GM23338 (cell line): Measurements from ENCODE around the gene MAOB. TPM values are rescaled to one million over a fixed set of nuclear protein-coding genes. Genes with fewer than 3 reads are reported as not detected.

Source experiments
- ATAC-seq: fragments of 200-7000 bp; cut with Tn5 transposase; 3 replicates; pipeline ENCODE4 v1.9.1; 2020
- DNase-seq: peaks from one replicate; pipeline ENCODE4 v3.0.0-alpha.2; 2015; ENCODE audit warnings: low spot score
- H2AFZ ChIP-seq: fragments of 200-600 bp; sonication (generic); 2 replicates; pipeline ENCODE4 v1.8.0; 2016; ENCODE audit warnings: antibody characterized with exemption, mild to moderate bottlenecking, moderate library complexity
- H3F3A ChIP-seq: fragments of 200-600 bp; sonication (generic); replicated peaks from 2 replicates; pipeline ENCODE4 v1.8.0; 2017; ENCODE audit warnings: antibody characterized with exemption, mixed run types, low read depth
- H3K27ac ChIP-seq: fragments of 200-600 bp; sonication (generic); 2 replicates; pipeline ENCODE4 v1.6.1; 2016; ENCODE audit warnings: low read depth
- H3K27me3 ChIP-seq: fragments of 200-600 bp; sonication (generic); 2 replicates; pipeline ENCODE4 v1.8.0; 2016; ENCODE audit warnings: mild to moderate bottlenecking, mixed run types, moderate library complexity; ENCODE audit not compliant: insufficient read depth
- H3K36me3 ChIP-seq: fragments of 200-600 bp; sonication (generic); 2 replicates; pipeline ENCODE4 v1.8.0; 2016; ENCODE audit warnings: mild to moderate bottlenecking; ENCODE audit not compliant: insufficient read depth
- H3K4me1 ChIP-seq: fragments of 200-600 bp; sonication (generic); 2 replicates; pipeline ENCODE4 v1.8.0; 2016; ENCODE audit warnings: mild to moderate bottlenecking, moderate library complexity; ENCODE audit not compliant: insufficient read depth
- H3K4me2 ChIP-seq: fragments of 200-600 bp; sonication (generic); 2 replicates; pipeline ENCODE4 v1.7.1; 2017; ENCODE audit warnings: mixed run types
- H3K4me3 ChIP-seq: fragments of 200-600 bp; sonication (generic); 2 replicates; pipeline ENCODE4 v1.6.1; 2016; ENCODE audit warnings: mixed run types
- H3K79me2 ChIP-seq: fragments of 200-600 bp; sonication (generic); replicated peaks from 2 replicates; pipeline ENCODE4 v1.8.0; 2017; ENCODE audit warnings: mild to moderate bottlenecking; ENCODE audit not compliant: insufficient read depth
- H3K9me2 ChIP-seq: fragments of 200-600 bp; sonication (generic); 2 replicates; pipeline ENCODE4 v1.8.0; 2017; ENCODE audit not compliant: insufficient read depth
- H4K20me1 ChIP-seq: fragments of 200-600 bp; sonication (generic); replicated peaks from 2 replicates; pipeline ENCODE4 v1.8.0; 2017; ENCODE audit warnings: mild to moderate bottlenecking; ENCODE audit not compliant: insufficient read depth
- H3K27ac Mint-ChIP-seq: 2 replicates; pipeline ENCODE4 v1.8.0; 2020; ENCODE audit warnings: inconsistent platforms, mild to moderate bottlenecking, moderate library complexity, mixed read lengths
- H3K27me3 Mint-ChIP-seq: 3 replicates; pipeline ENCODE4 v1.8.0; 2022; ENCODE audit warnings: low read depth, mild to moderate bottlenecking, moderate library complexity, mixed read lengths, inconsistent platforms; ENCODE audit not compliant: insufficient read depth, poor library complexity
- H3K36me3 Mint-ChIP-seq: 3 replicates; pipeline ENCODE4 v1.8.0; 2021; ENCODE audit warnings: low read depth, mild to moderate bottlenecking, inconsistent platforms, moderate library complexity, mixed read lengths
- H3K4me1 Mint-ChIP-seq: 3 replicates; pipeline ENCODE4 v1.8.0; 2020; ENCODE audit warnings: mild to moderate bottlenecking, inconsistent platforms, mixed read lengths
- H3K4me3 Mint-ChIP-seq: 3 replicates; pipeline ENCODE4 v1.8.0; 2021; ENCODE audit warnings: moderate library complexity, mild to moderate bottlenecking, inconsistent platforms, mixed read lengths
- H3K9me3 Mint-ChIP-seq: 3 replicates; pipeline ENCODE4 v1.8.0; 2020; ENCODE audit warnings: moderate library complexity, mild to moderate bottlenecking, inconsistent platforms, mixed read lengths
- CREB1 ChIP-seq: fragments of 250-450 bp; sonication (Bioruptor Pico); IDR thresholded peaks from 2 replicates; pipeline ENCODE4 v1.5.0; 2020; ENCODE audit warnings: low read depth, mild to moderate bottlenecking, moderate library complexity
- EZH2 ChIP-seq: fragments of 200-600 bp; sonication (generic); IDR thresholded peaks from one replicate; pipeline ENCODE4 v1.8.0; 2017; ENCODE audit warnings: antibody characterized with exemption, mild to moderate bottlenecking, low read depth; ENCODE audit not compliant: unreplicated experiment
- EZH2phosphoT487 ChIP-seq: fragments of 200-600 bp; sonication (generic); IDR thresholded peaks from one replicate; pipeline ENCODE4 v1.8.1; 2018; ENCODE audit warnings: antibody characterized with exemption; ENCODE audit not compliant: unreplicated experiment
- JUNB ChIP-seq: IDR thresholded peaks from one replicate; pipeline ENCODE4 v1.6.1; 2016; ENCODE audit warnings: antibody characterized with exemption; ENCODE audit not compliant: unreplicated experiment
- NANOG ChIP-seq: IDR thresholded peaks from 2 replicates; pipeline ENCODE4 v1.6.1; 2016; ENCODE audit warnings: antibody characterized with exemption, borderline replicate concordance
- POLR2AphosphoS5 ChIP-seq: IDR thresholded peaks from 2 replicates; pipeline ENCODE4 v1.6.1; 2016; ENCODE audit warnings: antibody characterized with exemption, low read depth
- STAT1 ChIP-seq: IDR thresholded peaks from one replicate; pipeline ENCODE4 v1.6.1; 2016; ENCODE audit warnings: antibody characterized with exemption; ENCODE audit not compliant: unreplicated experiment
- ZNF114 ChIP-seq: fragments of 250-450 bp; sonication (Bioruptor Pico); IDR thresholded peaks from 2 replicates; pipeline ENCODE4 v1.5.0; 2020; ENCODE audit warnings: mild to moderate bottlenecking, moderate library complexity
- ZNF331 ChIP-seq: fragments of 250-450 bp; sonication (Bioruptor Pico); IDR thresholded peaks from 2 replicates; pipeline ENCODE4 v1.5.0; 2020; ENCODE audit warnings: low read depth, mild to moderate bottlenecking, moderate library complexity
- polyA plus RNA-seq: library from polyadenylated mRNA; unstranded; fragments of >200 nt; fragmentation: Nextera tagmentation; extraction: Ambion mirVana; gene quantifications from 2 replicates; pipeline ENCODE4 v1.2.1, GENCODE V29; 2016
- total RNA-seq: library from RNA; depleted of rRNA; stranded (reverse); fragments of >200 nt; shearing (Covaris generic); gene quantifications from 2 replicates; pipeline ENCODE4 v1.2.3, GENCODE V29; 2014
- TF ChIP-seq, protein P1 (sequence below): IDR thresholded peaks from 2 replicates; pipeline ENCODE4 v1.6.1; 2016; ENCODE audit warnings: antibody characterized with exemption
- TF ChIP-seq, protein P2 (sequence below): fragments of 250-450 bp; sonication (Bioruptor Pico); IDR thresholded peaks from 2 replicates; pipeline ENCODE4 v1.5.0; 2020; ENCODE audit warnings: mild to moderate bottlenecking, moderate library complexity
- TF ChIP-seq, protein P3 (sequence below), 2 experiments: fragments of 200-600 bp in 1 of 2; sonication (generic) in 1 of 2; conservative IDR thresholded peaks; 2 replicates each; pipeline versions ENCODE4 v1.5.1 to v1.6.1; 2016 to 2017; ENCODE audit warnings: antibody characterized with exemption in 2 of 2, low read depth in 2 of 2, mild to moderate bottlenecking in 2 of 2, moderate library complexity in 1 of 2
- TF ChIP-seq, protein P4 (sequence below): IDR thresholded peaks from one replicate; pipeline ENCODE4 v1.6.1; 2018; ENCODE audit warnings: antibody characterized with exemption; ENCODE audit not compliant: unreplicated experiment

The MAOB gene
- total and polyA plus RNA-seq, 2 experiments from 2014 or later, result 1.0 to 1.3 TPM

DNA sequence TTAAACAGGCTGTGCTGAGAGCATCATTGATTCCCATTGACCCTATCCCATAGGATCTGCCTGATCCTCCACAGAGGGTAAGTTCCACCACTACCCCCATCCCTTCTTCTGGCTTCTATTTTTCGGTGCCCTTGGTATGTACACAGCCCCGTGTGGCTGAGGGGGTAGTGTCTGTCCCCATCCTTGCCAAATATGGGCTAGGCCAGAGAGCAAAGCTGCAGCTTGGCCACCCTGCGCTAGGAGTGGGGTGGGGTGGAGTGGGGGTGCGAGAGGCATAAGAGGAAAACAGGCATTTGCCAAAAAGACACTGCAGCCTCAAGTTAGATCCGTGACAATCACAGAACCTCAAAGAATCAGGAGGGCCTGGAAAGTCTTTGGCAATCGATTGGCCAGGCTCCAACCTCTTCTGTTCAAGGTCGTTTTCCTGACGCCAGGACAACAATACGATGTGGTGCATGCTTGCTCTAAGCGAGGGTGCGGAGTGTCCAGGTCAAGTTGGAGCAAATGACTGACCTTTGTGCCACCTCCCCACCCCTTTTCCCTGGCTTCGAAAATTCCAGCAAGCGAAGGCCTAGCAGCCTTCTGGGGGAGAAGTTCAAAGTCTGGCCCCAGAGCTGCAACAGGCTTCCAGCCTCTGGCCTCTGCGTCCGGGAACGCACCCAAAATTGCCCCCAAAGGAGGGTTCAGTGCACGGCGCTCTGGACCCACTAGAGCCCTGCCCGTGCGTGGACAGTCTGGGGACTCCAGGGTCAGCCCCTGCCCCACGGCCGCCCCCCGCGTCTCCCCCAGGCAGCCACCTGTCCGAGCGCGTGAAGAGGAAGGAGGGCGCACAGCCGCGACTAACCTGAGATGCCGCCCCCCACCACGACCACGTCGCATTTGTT, 598 bp downstream of the MAOB start:
- H3K36me3 Mint-ChIP-seq, result no peaks in the 10 kb centered on the region
- no peak overlapping the region for H3K27ac Mint-ChIP-seq
- H3K27me3 Mint-ChIP-seq, result peaks cover 8% of the 10 kb centered on the region
- no peak overlapping the region for H3K27ac ChIP-seq
- DNase-seq (no peak), ATAC-seq (peak; percentile 28; the same call in 2 of the 3 replicates)
- TF ChIP-seq ZNF114 (CRISPR knock-in tag), result no peak
- TF ChIP-seq POLR2AphosphoS5, result no peak
- TF ChIP-seq NANOG, result no peak
- no peak for TF ChIP-seq EZH2phosphoT487
- TF ChIP-seq CREB1 (CRISPR knock-in tag), result no peak
- TF ChIP-seq JUNB, result no peak
- TF ChIP-seq ZNF331 (CRISPR knock-in tag), result no peak
- TF ChIP-seq, protein P1, sequence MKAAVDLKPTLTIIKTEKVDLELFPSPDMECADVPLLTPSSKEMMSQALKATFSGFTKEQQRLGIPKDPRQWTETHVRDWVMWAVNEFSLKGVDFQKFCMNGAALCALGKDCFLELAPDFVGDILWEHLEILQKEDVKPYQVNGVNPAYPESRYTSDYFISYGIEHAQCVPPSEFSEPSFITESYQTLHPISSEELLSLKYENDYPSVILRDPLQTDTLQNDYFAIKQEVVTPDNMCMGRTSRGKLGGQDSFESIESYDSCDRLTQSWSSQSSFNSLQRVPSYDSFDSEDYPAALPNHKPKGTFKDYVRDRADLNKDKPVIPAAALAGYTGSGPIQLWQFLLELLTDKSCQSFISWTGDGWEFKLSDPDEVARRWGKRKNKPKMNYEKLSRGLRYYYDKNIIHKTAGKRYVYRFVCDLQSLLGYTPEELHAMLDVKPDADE, result no peak
- TF ChIP-seq, protein P2, sequence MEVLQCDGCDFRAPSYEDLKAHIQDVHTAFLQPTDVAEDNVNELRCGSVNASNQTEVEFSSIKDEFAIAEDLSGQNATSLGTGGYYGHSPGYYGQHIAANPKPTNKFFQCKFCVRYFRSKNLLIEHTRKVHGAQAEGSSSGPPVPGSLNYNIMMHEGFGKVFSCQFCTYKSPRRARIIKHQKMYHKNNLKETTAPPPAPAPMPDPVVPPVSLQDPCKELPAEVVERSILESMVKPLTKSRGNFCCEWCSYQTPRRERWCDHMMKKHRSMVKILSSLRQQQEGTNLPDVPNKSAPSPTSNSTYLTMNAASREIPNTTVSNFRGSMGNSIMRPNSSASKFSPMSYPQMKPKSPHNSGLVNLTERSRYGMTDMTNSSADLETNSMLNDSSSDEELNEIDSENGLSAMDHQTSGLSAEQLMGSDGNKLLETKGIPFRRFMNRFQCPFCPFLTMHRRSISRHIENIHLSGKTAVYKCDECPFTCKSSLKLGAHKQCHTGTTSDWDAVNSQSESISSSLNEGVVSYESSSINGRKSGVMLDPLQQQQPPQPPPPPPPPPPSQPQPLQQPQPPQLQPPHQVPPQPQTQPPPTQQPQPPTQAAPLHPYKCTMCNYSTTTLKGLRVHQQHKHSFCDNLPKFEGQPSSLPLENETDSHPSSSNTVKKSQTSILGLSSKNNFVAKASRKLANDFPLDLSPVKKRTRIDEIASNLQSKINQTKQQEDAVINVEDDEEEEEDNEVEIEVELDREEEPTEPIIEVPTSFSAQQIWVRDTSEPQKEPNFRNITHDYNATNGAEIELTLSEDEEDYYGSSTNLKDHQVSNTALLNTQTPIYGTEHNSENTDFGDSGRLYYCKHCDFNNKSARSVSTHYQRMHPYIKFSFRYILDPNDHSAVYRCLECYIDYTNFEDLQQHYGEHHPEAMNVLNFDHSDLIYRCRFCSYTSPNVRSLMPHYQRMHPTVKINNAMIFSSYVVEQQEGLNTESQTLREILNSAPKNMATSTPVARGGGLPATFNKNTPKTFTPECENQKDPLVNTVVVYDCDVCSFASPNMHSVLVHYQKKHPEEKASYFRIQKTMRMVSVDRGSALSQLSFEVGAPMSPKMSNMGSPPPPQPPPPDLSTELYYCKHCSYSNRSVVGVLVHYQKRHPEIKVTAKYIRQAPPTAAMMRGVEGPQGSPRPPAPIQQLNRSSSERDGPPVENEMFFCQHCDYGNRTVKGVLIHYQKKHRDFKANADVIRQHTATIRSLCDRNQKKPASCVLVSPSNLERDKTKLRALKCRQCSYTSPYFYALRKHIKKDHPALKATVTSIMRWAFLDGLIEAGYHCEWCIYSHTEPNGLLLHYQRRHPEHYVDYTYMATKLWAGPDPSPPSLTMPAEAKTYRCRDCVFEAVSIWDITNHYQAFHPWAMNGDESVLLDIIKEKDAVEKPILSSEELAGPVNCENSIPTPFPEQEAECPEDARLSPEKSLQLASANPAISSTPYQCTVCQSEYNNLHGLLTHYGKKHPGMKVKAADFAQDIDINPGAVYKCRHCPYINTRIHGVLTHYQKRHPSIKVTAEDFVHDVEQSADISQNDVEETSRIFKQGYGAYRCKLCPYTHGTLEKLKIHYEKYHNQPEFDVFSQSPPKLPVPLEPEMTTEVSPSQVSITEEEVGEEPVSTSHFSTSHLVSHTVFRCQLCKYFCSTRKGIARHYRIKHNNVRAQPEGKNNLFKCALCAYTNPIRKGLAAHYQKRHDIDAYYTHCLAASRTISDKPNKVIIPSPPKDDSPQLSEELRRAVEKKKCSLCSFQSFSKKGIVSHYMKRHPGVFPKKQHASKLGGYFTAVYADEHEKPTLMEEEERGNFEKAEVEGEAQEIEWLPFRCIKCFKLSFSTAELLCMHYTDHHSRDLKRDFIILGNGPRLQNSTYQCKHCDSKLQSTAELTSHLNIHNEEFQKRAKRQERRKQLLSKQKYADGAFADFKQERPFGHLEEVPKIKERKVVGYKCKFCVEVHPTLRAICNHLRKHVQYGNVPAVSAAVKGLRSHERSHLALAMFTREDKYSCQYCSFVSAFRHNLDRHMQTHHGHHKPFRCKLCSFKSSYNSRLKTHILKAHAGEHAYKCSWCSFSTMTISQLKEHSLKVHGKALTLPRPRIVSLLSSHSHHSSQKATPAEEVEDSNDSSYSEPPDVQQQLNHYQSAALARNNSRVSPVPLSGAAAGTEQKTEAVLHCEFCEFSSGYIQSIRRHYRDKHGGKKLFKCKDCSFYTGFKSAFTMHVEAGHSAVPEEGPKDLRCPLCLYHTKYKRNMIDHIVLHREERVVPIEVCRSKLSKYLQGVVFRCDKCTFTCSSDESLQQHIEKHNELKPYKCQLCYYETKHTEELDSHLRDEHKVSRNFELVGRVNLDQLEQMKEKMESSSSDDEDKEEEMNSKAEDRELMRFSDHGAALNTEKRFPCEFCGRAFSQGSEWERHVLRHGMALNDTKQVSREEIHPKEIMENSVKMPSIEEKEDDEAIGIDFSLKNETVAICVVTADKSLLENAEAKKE, result no peak
- TF ChIP-seq, protein P3, sequence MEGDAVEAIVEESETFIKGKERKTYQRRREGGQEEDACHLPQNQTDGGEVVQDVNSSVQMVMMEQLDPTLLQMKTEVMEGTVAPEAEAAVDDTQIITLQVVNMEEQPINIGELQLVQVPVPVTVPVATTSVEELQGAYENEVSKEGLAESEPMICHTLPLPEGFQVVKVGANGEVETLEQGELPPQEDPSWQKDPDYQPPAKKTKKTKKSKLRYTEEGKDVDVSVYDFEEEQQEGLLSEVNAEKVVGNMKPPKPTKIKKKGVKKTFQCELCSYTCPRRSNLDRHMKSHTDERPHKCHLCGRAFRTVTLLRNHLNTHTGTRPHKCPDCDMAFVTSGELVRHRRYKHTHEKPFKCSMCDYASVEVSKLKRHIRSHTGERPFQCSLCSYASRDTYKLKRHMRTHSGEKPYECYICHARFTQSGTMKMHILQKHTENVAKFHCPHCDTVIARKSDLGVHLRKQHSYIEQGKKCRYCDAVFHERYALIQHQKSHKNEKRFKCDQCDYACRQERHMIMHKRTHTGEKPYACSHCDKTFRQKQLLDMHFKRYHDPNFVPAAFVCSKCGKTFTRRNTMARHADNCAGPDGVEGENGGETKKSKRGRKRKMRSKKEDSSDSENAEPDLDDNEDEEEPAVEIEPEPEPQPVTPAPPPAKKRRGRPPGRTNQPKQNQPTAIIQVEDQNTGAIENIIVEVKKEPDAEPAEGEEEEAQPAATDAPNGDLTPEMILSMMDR (conservative IDR thresholded peaks at IDR 0.05; ENCODE audit: low read depth in 2 of 2), result no peak
- TF ChIP-seq EZH2, result no peak
- TF ChIP-seq STAT1, result no peak
- TF ChIP-seq, protein P4, sequence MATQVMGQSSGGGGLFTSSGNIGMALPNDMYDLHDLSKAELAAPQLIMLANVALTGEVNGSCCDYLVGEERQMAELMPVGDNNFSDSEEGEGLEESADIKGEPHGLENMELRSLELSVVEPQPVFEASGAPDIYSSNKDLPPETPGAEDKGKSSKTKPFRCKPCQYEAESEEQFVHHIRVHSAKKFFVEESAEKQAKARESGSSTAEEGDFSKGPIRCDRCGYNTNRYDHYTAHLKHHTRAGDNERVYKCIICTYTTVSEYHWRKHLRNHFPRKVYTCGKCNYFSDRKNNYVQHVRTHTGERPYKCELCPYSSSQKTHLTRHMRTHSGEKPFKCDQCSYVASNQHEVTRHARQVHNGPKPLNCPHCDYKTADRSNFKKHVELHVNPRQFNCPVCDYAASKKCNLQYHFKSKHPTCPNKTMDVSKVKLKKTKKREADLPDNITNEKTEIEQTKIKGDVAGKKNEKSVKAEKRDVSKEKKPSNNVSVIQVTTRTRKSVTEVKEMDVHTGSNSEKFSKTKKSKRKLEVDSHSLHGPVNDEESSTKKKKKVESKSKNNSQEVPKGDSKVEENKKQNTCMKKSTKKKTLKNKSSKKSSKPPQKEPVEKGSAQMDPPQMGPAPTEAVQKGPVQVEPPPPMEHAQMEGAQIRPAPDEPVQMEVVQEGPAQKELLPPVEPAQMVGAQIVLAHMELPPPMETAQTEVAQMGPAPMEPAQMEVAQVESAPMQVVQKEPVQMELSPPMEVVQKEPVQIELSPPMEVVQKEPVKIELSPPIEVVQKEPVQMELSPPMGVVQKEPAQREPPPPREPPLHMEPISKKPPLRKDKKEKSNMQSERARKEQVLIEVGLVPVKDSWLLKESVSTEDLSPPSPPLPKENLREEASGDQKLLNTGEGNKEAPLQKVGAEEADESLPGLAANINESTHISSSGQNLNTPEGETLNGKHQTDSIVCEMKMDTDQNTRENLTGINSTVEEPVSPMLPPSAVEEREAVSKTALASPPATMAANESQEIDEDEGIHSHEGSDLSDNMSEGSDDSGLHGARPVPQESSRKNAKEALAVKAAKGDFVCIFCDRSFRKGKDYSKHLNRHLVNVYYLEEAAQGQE, result no peak
- H3K4me3 Mint-ChIP-seq, result peak overlapping the region; percentile 41; the same call in 2 of the 3 replicates
- H2AFZ ChIP-seq, result peak overlapping the region; percentile 72; the same call in 1 of the 2 replicates
- peaks cover 5% of the 10 kb centered on the region; the same call in 2 of the 3 replicates for H3K4me1 Mint-ChIP-seq
- no peaks in the 10 kb centered on the region for H3K36me3 ChIP-seq
- peaks cover 15% of the 10 kb centered on the region for H3K27me3 ChIP-seq
- H3F3A ChIP-seq, result no peaks in the 10 kb centered on the region
- no peaks in the 10 kb centered on the region for H3K79me2 ChIP-seq
- H3K4me1 ChIP-seq, result no peaks in the 10 kb centered on the region
- H3K9me2 ChIP-seq, result no peaks in the 10 kb centered on the region
- H3K9me3 Mint-ChIP-seq, result no peaks in the 10 kb centered on the region
- peak overlapping the region; percentile 47 for H3K4me3 ChIP-seq
- no peaks in the 10 kb centered on the region for H4K20me1 ChIP-seq
- peak overlapping the region; percentile 71 for H3K4me2 ChIP-seq
